Mesendoderm (in vitro differentiated cells): ENCODE results near the gene CMTM1.

Source experiments
- DNase-seq: peaks from one replicate; pipeline ENCODE4 v3.0.0; 2013
- H2AK5ac ChIP-seq: 2 replicates; pipeline ENCODE4 v1.6.1; 2013; ENCODE audit warnings: low read length, inconsistent platforms
- H2BK120ac ChIP-seq: 2 replicates; pipeline ENCODE4 v1.6.1; 2013; ENCODE audit warnings: low read depth, mild to moderate bottlenecking, low read length, moderate library complexity, mixed read lengths
- H2BK15ac ChIP-seq: replicated peaks from 2 replicates; pipeline ENCODE4 v1.6.1; 2013; ENCODE audit warnings: low read depth, mild to moderate bottlenecking, moderate library complexity
- H2BK5ac ChIP-seq: 2 replicates; pipeline ENCODE4 v1.6.1; 2013; ENCODE audit warnings: low read length, inconsistent platforms
- H3K18ac ChIP-seq: 2 replicates; pipeline ENCODE4 v1.6.1; 2013; ENCODE audit warnings: mild to moderate bottlenecking, low read length, mixed read lengths
- H3K23ac ChIP-seq: one replicate; pipeline ENCODE4 v1.6.1; 2013; ENCODE audit warnings: low read length
- H3K27ac ChIP-seq: 2 replicates; pipeline ENCODE4 v1.5.1; 2013; ENCODE audit warnings: low read depth, mild to moderate bottlenecking, inconsistent platforms, low read length, moderate library complexity
- H3K27me3 ChIP-seq: 2 replicates; pipeline ENCODE4 v1.6.1; 2013; ENCODE audit warnings: low read length, control low read depth, mild to moderate bottlenecking, inconsistent platforms; ENCODE audit not compliant: insufficient read depth, poor library complexity
- H3K36me3 ChIP-seq: 2 replicates; pipeline ENCODE4 v1.6.1; 2013; ENCODE audit warnings: low read length, inconsistent platforms; ENCODE audit not compliant: control insufficient read depth, insufficient read depth
- H3K4ac ChIP-seq: one replicate; pipeline ENCODE4 v1.6.1; 2013; ENCODE audit warnings: low read depth, mild to moderate bottlenecking, low read length, moderate library complexity
- H3K4me1 ChIP-seq: 2 replicates; pipeline ENCODE4 v1.6.1; 2013; ENCODE audit warnings: low read depth, low read length, inconsistent platforms; ENCODE audit not compliant: control insufficient read depth
- H3K4me2 ChIP-seq: 2 replicates; pipeline ENCODE4 v1.6.1; 2013; ENCODE audit warnings: low read length
- H3K4me3 ChIP-seq: 2 replicates; pipeline ENCODE4 v1.5.1; 2013; ENCODE audit warnings: mild to moderate bottlenecking, low read length
- H3K56ac ChIP-seq: one replicate; pipeline ENCODE4 v1.6.1; 2013; ENCODE audit warnings: low read length
- H3K79me1 ChIP-seq: 2 replicates; pipeline ENCODE4 v1.6.1; 2013; ENCODE audit warnings: low read length, inconsistent platforms
- H3K79me2 ChIP-seq: 2 replicates; pipeline ENCODE4 v1.6.1; 2013; ENCODE audit warnings: mild to moderate bottlenecking, low read length; ENCODE audit not compliant: control insufficient read depth, insufficient read depth
- H3K9ac ChIP-seq: 2 replicates; pipeline ENCODE4 v1.6.1; 2013; ENCODE audit warnings: low read length, inconsistent platforms
- H4K5ac ChIP-seq: one replicate; pipeline ENCODE4 v1.6.1; 2013; ENCODE audit warnings: low read length
- H4K8ac ChIP-seq: one replicate; pipeline ENCODE4 v1.6.1; 2013; ENCODE audit warnings: low read depth, mild to moderate bottlenecking, control low read depth, low read length, moderate library complexity
- WGBS: extraction: QIAGEN DNeasy Blood & Tissue Kit; methylation state at CpG from one replicate; pipeline ENCODE4 v1.1.7; 2013; ENCODE audit warnings: low lambda C conversion rate, missing lambda C conversion rate; ENCODE audit not compliant: insufficient coverage; ENCODE audit errors: extremely low coverage; 5-methylcytosine and 5-hydroxymethylcytosine counted together

Gene CMTM1

DNA sequence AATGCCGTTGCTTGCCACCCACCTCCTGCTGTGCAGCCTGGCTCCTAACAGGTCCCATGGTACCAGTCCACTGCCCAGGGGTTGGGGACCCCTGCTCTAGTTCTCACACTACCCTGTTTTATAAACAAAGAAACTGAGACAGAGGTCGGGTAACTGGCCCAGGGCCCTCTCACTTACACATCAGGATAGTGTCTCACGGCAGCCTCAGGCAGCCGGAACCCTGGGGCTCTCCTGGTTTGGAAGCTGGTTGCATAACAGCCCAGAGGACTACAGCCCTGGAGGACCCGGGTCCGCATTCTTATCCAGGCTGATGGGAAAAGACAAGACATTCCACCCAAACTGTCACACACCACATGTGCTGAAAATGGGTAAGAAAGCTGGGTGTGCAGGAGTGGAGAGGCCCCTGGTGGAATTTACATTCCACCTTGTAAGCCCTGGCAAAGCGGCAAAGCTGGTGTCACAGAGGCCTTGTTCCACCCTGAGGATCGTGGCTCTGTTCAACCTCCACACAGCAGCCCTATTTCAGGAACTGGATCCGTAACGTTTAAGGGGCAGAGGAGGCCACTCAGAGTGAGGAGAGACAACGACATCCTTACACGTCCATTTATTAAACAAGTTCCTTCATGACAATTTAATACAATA lies 48.0 kb downstream of the CMTM1 start:
- peaks cover 20% of the 10 kb centered on the region for H3K4me1 ChIP-seq
- no peak overlapping the region for H3K4me2 ChIP-seq
- H3K9ac ChIP-seq: no peak overlapping the region
- no peak overlapping the region for H2AK5ac ChIP-seq
- no peak overlapping the region for H3K23ac ChIP-seq
- H3K4ac ChIP-seq: no peak overlapping the region
- no peaks in the 10 kb centered on the region for H3K27me3 ChIP-seq
- no peak overlapping the region for H2BK5ac ChIP-seq
- no peak overlapping the region for H2BK120ac ChIP-seq
- H3K18ac ChIP-seq: no peak overlapping the region
- no peaks in the 10 kb centered on the region for H3K79me2 ChIP-seq
- H3K56ac ChIP-seq: no peak overlapping the region
- H4K5ac ChIP-seq: no peak overlapping the region
- H4K8ac ChIP-seq: no peak overlapping the region
- H3K27ac ChIP-seq: no peak overlapping the region
- WGBS: no CpG with 5 or more reads among the region's 12 CpGs
- H2BK15ac ChIP-seq: no peak overlapping the region
- H3K79me1 ChIP-seq: no peaks in the 10 kb centered on the region
- no peak for DNase-seq
- peaks cover 8% of the 10 kb centered on the region for H3K36me3 ChIP-seq
- no peak overlapping the region for H3K4me3 ChIP-seq

DNA sequence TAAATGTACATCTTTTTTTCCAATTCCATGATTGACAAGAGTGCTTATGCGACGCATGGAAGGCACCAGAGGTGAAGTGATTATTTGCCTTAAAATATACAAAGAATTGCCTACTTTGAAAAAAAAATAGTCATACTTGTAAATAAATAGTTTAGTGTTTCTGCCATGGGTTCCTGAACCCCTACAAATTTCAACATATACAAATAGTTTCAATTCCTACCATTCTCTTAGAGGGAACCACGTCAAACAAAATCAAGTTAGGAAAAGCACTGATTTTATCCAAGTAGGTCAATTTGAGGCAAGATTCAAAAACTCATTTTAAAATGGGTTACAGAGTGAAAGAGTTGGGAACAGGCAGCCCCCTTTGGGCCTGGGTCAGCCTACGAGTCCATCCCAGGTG lies 49.9 kb downstream of the CMTM1 start:
- WGBS: no CpG with 5 or more reads among the region's 4 CpGs
- peaks cover 8% of the 10 kb centered on the region for H3K36me3 ChIP-seq

DNA sequence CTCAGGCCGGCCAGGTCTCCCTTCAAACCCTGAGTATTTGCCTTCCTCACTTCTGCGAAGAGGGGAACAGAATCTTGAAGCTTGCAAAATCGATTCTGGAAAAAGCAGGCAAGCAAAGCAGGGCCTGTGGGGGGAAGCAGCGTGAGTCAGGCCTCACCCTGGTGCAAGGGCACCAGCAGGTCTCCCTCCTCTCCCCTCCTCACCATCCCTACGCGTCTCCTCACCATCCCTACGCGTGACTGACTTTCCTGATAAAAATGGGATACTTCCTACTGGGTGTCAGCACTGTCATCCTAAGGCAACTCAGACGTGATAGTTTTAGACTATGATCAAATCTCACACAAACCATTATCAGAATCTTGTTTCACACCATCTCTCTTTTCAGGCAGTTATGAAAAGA lies 50.4 kb downstream of the CMTM1 start:
- H2BK15ac ChIP-seq: no peak overlapping the region
- H3K27ac ChIP-seq: peak overlapping the region; percentile 57
- peak overlapping the region; percentile 65 for H3K18ac ChIP-seq
- H3K79me2 ChIP-seq: no peaks in the 10 kb centered on the region
- peak; percentile 63 for DNase-seq
- H2BK120ac ChIP-seq: no peak overlapping the region
- H3K4ac ChIP-seq: no peak overlapping the region
- no peaks in the 10 kb centered on the region for H3K79me1 ChIP-seq
- H3K4me1 ChIP-seq: peaks cover 18% of the 10 kb centered on the region
- H3K9ac ChIP-seq: peak overlapping the region; percentile 42
- peak overlapping the region; percentile 44 for H3K56ac ChIP-seq
- H3K23ac ChIP-seq: no peak overlapping the region
- H3K4me3 ChIP-seq: no peak overlapping the region
- H3K27me3 ChIP-seq: no peaks in the 10 kb centered on the region
- no peak overlapping the region for H2AK5ac ChIP-seq
- no CpG with 5 or more reads among the region's 9 CpGs for WGBS
- peaks cover 8% of the 10 kb centered on the region for H3K36me3 ChIP-seq
- H4K5ac ChIP-seq: no peak overlapping the region
- H3K4me2 ChIP-seq: no peak overlapping the region
- H2BK5ac ChIP-seq: peak overlapping the region; percentile 62
- no peak overlapping the region for H4K8ac ChIP-seq

More for the DNA sequence above, 49.9 kb downstream of the CMTM1 start:
- H2AK5ac ChIP-seq: no peak overlapping the region
- DNase-seq: no peak
- H3K23ac ChIP-seq: no peak overlapping the region
- peak overlapping the region; percentile 65 for H3K18ac ChIP-seq
- H3K27me3 ChIP-seq: no peaks in the 10 kb centered on the region
- H3K4me2 ChIP-seq: no peak overlapping the region
- no peak overlapping the region for H2BK15ac ChIP-seq
- H2BK5ac ChIP-seq: peak overlapping the region; percentile 62
- H3K79me1 ChIP-seq: no peaks in the 10 kb centered on the region
- H3K4me3 ChIP-seq: no peak overlapping the region
- H3K4me1 ChIP-seq: peaks cover 18% of the 10 kb centered on the region
- H3K56ac ChIP-seq: peak overlapping the region; percentile 44
- no peak overlapping the region for H4K5ac ChIP-seq
- no peak overlapping the region for H3K4ac ChIP-seq
- H3K27ac ChIP-seq: peak overlapping the region; percentile 57
- peak overlapping the region; percentile 42 for H3K9ac ChIP-seq
- no peaks in the 10 kb centered on the region for H3K79me2 ChIP-seq
- H2BK120ac ChIP-seq: no peak overlapping the region
- no peak overlapping the region for H4K8ac ChIP-seq

DNA sequence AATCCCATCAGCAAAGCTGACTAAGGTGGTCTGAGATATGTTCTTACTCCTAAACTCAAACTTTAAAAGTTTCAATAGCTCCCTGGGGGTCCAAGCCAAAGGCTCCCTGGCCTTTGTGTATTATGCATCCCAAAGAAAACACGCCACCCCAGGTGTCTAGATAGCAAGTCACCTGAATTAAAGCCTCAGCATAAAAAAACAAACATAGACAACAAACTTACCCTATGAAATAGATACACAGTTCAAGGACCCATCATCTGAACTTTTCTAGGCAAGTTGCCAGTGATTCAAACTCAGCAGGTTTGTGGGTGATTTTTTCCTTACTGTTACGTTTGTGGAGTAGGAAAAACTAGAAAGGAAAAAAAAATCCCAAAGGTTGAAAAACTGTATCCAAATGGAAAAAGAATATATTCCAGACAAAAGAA lies 50.8 kb downstream of the CMTM1 start:
- H3K4me3 ChIP-seq: no peak overlapping the region
- H2BK15ac ChIP-seq: no peak overlapping the region
- H2BK120ac ChIP-seq: no peak overlapping the region
- peak; percentile 52 for DNase-seq
- H3K79me2 ChIP-seq: no peaks in the 10 kb centered on the region
- H3K4ac ChIP-seq: no peak overlapping the region
- H3K23ac ChIP-seq: no peak overlapping the region
- H3K4me1 ChIP-seq: peaks cover 18% of the 10 kb centered on the region
- H3K18ac ChIP-seq: no peak overlapping the region
- no peaks in the 10 kb centered on the region for H3K79me1 ChIP-seq
- no peak overlapping the region for H3K9ac ChIP-seq
- H2BK5ac ChIP-seq: no peak overlapping the region
- no peak overlapping the region for H3K4me2 ChIP-seq
- no peaks in the 10 kb centered on the region for H3K27me3 ChIP-seq
- no CpG with 5 or more reads among the region's 2 CpGs for WGBS
- H2AK5ac ChIP-seq: no peak overlapping the region
- H4K5ac ChIP-seq: no peak overlapping the region
- no peak overlapping the region for H4K8ac ChIP-seq
- H3K56ac ChIP-seq: no peak overlapping the region
- peaks cover 8% of the 10 kb centered on the region for H3K36me3 ChIP-seq
- no peak overlapping the region for H3K27ac ChIP-seq

DNA sequence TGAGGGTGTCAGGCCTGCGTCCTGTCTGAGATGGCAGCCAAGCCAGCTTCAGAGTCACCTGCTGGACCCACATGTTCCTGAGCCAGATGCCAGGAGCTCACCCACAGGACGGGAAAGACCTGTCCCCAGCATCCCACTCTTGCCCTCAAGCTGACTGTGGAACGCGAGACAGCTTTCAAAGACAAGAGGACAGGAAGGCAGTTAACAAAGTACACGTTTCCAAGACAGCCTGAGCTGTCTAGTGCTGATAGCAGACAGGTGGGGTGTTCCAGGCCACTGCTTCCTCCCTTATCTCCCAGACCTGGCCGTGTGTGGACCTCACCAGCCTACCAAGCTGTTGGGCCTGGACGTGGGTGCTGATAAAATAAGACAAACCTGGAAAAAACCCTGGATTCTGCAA lies 51.5 kb downstream of the CMTM1 start:
- H3K4me3 ChIP-seq: no peak overlapping the region
- peak overlapping the region; percentile 89 for H2AK5ac ChIP-seq
- peaks cover 5% of the 10 kb centered on the region for H3K36me3 ChIP-seq
- H4K5ac ChIP-seq: no peak overlapping the region
- H3K4ac ChIP-seq: no peak overlapping the region
- no peak overlapping the region for H3K18ac ChIP-seq
- peak overlapping the region; percentile 62 for H3K56ac ChIP-seq
- H2BK120ac ChIP-seq: no peak overlapping the region
- no peak overlapping the region for H2BK15ac ChIP-seq
- peak overlapping the region; percentile 59 for H2BK5ac ChIP-seq
- H4K8ac ChIP-seq: no peak overlapping the region
- peak; percentile 30 for DNase-seq
- H3K27ac ChIP-seq: peak overlapping the region; percentile 74
- H3K4me1 ChIP-seq: peaks cover 18% of the 10 kb centered on the region
- no peak overlapping the region for H3K23ac ChIP-seq
- no peaks in the 10 kb centered on the region for H3K79me2 ChIP-seq
- H3K27me3 ChIP-seq: no peaks in the 10 kb centered on the region
- H3K9ac ChIP-seq: no peak overlapping the region
- no CpG with 5 or more reads among the region's 7 CpGs for WGBS
- no peaks in the 10 kb centered on the region for H3K79me1 ChIP-seq
- no peak overlapping the region for H3K4me2 ChIP-seq
